Right atrium auricular region (tissue), 2 donors: ENCODE data around the gene HLTF. TPM values are rescaled to one million over a fixed set of nuclear protein-coding genes. Genes with fewer than 3 reads are reported as not detected.
"Not testable (repeated sequence)": the region's sequence is repeated elsewhere in the genome, so short reads cannot be mapped to it uniquely, and the experiment has no call there.

Experiments
- DNase-seq: peaks from one replicate; pipeline ENCODE4 v3.0.0-alpha.2; 2019; ENCODE audit warnings: low spot score
- H3K27ac ChIP-seq, 2 donors: fragments of 200-600 bp; sonication (generic); 1 replicate in 1 of 2; 2 replicates in 1 of 2; pipeline ENCODE4 v1.5.1; 2016 to 2019
- H3K27me3 ChIP-seq, 2 donors: fragments of 200-600 bp; sonication (generic); one replicate each; pipeline versions ENCODE4 v1.5.1 to v1.6.0; 2017 to 2019
- H3K36me3 ChIP-seq: fragments of 200-600 bp; sonication (generic); one replicate; pipeline ENCODE4 v1.5.1; 2016
- H3K4me1 ChIP-seq, 2 donors: fragments of 200-600 bp; sonication (generic); one replicate each; pipeline versions ENCODE4 v1.5.1 to v1.6.0; 2017 to 2019
- H3K4me3 ChIP-seq, 2 donors: fragments of 200-600 bp; sonication (generic); 1 replicate in 1 of 2; 2 replicates in 1 of 2; pipeline ENCODE4 v1.5.1; 2017 to 2019; ENCODE audit warnings: mild to moderate bottlenecking in 1 of 2, moderate library complexity in 1 of 2
- H3K9me3 ChIP-seq, 2 donors: fragments of 200-600 bp; sonication (generic); one replicate each; pipeline ENCODE4 v1.5.1; 2019
- CTCF ChIP-seq, 2 donors: fragments of 200-600 bp; sonication (generic); IDR thresholded peaks; one replicate each; pipeline ENCODE4 v1.5.1; 2019; ENCODE audit warnings: antibody characterized with exemption in 2 of 2
- total RNA-seq, 2 donors: library from RNA; depleted of rRNA; stranded (reverse); fragments of >200 nt; gene quantifications; one replicate each; pipeline ENCODE4 v1.1.0, GENCODE V29; 2016

Gene HLTF
- total RNA-seq, 2 donors from 2014 or later, result 9.2 to 24.8 TPM

- Histone ChIP-seq H3K27ac (no peak overlapping the region), H3K4me1 (peaks cover 0 to 29% of the 10 kb centered on the region in 2 donors), H3K9me3 (no peaks in the 10 kb centered on the region), H3K4me3 (no peak overlapping the region), H3K36me3 (peaks cover 33% of the 10 kb centered on the region), H3K27me3 (no peaks in the 10 kb centered on the region)
- no peak for TF ChIP-seq CTCF (IDR thresholded peaks at IDR 0.05)
- no peak for DNase-seq
Observed at GRCh38 chr3:148997623-148998022, 88.7 kb downstream of the HLTF start.

GRCh38 chr3:148992635-148993255 is 93.6 kb downstream of the HLTF start:
- no peak for DNase-seq
- H3K27me3 ChIP-seq, result no peaks in the 10 kb centered on the region
- peaks cover 0 to 18% of the 10 kb centered on the region in 2 donors for H3K4me1 ChIP-seq
- peak overlapping the region in 1 of 2 donors; percentile 93 for H3K4me3 ChIP-seq
- no peak for TF ChIP-seq CTCF (IDR thresholded peaks at IDR 0.05)
- no peaks in the 10 kb centered on the region for H3K9me3 ChIP-seq
- H3K36me3 ChIP-seq, result peaks cover 33% of the 10 kb centered on the region
- peak overlapping the region; percentile 98 to 99 for H3K27ac ChIP-seq

DNA sequence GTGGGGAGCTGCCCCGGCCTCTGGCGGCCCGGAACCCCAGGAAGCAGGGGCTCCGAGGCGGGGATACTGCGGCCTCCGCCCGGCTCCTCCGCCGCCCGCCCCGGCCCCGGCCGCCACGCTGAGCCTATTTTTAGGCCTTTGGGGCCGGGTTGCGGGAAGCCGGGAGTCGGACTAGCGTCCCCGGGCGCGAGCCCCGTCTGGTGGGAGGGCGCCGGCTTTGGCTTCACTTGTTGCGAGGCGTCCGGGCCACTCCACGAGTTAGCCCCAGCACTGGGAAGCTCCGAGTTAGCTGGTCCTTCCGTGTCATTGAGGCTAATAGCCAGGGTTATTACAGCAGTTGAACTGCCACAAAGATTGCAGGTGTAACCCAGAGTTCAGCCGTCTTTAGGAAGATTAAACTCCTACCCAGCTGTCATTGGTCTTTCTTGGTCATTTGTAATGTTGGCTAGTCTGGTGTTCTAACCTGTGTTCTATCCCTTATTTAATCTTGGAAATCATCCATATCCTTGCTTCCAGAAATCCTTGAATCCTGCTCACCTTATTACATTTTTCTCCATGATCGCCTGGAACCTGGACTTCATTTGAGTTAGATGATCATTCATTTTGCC is 94.2 kb downstream of the HLTF start:
- peaks cover 31% of the 10 kb centered on the region for H3K36me3 ChIP-seq
- peak overlapping the region; percentile 73 to 93 for H3K4me3 ChIP-seq
- DNase-seq, result no peak
- H3K4me1 ChIP-seq, result peaks cover 0 to 18% of the 10 kb centered on the region in 2 donors
- no peak for TF ChIP-seq CTCF (IDR thresholded peaks at IDR 0.05)
- no peaks in the 10 kb centered on the region for H3K27me3 ChIP-seq
- H3K27ac ChIP-seq, result peak overlapping the region; percentile 98 to 99
- no peaks in the 10 kb centered on the region for H3K9me3 ChIP-seq

GRCh38 chr3:148991219-148992026 is 94.9 kb downstream of the HLTF start, which contains the start of gene GYG1:
Gene GYG1 (plus strand): TSS chr3:148991540. CDS start chr3:148991641, 101 bp downstream.
- Histone ChIP-seq H3K27ac (peak within 1 kb of the TSS; percentile 98 to 99), H3K36me3 (peaks cover 24% of the 10 kb centered on the region), H3K4me1 (peaks cover 0 to 18% of the 10 kb centered on the region in 2 donors), H3K4me3 (peak within 1 kb of the TSS; percentile 73 to 93), H3K9me3 (no peaks in the 10 kb centered on the region), H3K27me3 (no peaks in the 10 kb centered on the region)
- TF ChIP-seq CTCF (IDR thresholded peaks at IDR 0.05), result peak in 1 of 2 donors; percentile 57
- peak; percentile 85 for DNase-seq

- no peak for DNase-seq
- Histone ChIP-seq H3K4me3 (no peak overlapping the region), H3K27me3 (no peaks in the 10 kb centered on the region), H3K4me1 (peaks cover 0 to 18% of the 10 kb centered on the region in 2 donors), H3K27ac (peak overlapping the region in 1 of 2 donors; percentile 99), H3K36me3 (peaks cover 14% of the 10 kb centered on the region), H3K9me3 (no peaks in the 10 kb centered on the region)
- TF ChIP-seq CTCF (IDR thresholded peaks at IDR 0.05), result no peak
Observed at GRCh38 chr3:148990236-148990635, 96.1 kb downstream of the HLTF start.

DNA sequence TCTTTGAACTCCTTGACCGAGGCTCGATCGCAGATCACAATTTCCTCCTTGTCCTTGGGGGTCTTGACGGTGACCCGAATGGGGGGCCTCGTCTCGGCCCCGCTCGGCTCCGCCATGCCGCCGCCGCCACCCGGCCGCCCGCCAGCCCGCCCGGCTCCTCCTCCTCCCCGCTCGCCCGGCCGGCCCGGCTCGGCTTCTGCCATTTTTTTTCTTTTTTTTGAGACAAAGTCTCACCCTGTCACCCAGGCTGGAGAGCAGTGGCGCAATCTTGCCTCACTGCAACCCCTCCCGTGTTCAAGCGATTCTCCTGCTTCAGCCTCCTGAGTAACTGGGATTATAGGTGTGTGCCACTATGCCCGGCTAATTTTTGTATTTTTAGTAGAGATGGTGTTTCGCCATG is 98.8 kb downstream of the HLTF start:
- not testable (repeated sequence) for H3K27ac ChIP-seq, H3K27me3 ChIP-seq, DNase-seq, H3K9me3 ChIP-seq, H3K36me3 ChIP-seq, H3K4me3 ChIP-seq, H3K4me1 ChIP-seq
